ENCODE measurements around the gene DNAH1.

GRCh38 chr3:52328536-52329080, 12.5 kb downstream of the DNAH1 start:
- TF ChIP-seq TEAD4 (IDR thresholded peaks at IDR 0.05) (no peak), TAF1 (IDR thresholded peaks at IDR 0.05; ENCODE audit: low read depth) (no peak), USF1 (IDR thresholded peaks at IDR 0.05) (no peak), CEBPB (IDR thresholded peaks at IDR 0.05) (no peak), MAX (IDR thresholded peaks at IDR 0.05) (no peak), EP300 (IDR thresholded peaks at IDR 0.05; ENCODE audit: borderline replicate concordance) (no peak), RAD21 (IDR thresholded peaks at IDR 0.05; ENCODE audit: low read depth) (no peak), FOXM1 (IDR thresholded peaks at IDR 0.05; ENCODE audit: borderline replicate concordance, low read depth) (no peak), TCF12 (IDR thresholded peaks at IDR 0.05; ENCODE audit: low read depth) (no peak), ZBTB7A (IDR thresholded peaks at IDR 0.05; ENCODE audit: low read depth) (no peak)
- TF ChIP-seq, protein P1, sequence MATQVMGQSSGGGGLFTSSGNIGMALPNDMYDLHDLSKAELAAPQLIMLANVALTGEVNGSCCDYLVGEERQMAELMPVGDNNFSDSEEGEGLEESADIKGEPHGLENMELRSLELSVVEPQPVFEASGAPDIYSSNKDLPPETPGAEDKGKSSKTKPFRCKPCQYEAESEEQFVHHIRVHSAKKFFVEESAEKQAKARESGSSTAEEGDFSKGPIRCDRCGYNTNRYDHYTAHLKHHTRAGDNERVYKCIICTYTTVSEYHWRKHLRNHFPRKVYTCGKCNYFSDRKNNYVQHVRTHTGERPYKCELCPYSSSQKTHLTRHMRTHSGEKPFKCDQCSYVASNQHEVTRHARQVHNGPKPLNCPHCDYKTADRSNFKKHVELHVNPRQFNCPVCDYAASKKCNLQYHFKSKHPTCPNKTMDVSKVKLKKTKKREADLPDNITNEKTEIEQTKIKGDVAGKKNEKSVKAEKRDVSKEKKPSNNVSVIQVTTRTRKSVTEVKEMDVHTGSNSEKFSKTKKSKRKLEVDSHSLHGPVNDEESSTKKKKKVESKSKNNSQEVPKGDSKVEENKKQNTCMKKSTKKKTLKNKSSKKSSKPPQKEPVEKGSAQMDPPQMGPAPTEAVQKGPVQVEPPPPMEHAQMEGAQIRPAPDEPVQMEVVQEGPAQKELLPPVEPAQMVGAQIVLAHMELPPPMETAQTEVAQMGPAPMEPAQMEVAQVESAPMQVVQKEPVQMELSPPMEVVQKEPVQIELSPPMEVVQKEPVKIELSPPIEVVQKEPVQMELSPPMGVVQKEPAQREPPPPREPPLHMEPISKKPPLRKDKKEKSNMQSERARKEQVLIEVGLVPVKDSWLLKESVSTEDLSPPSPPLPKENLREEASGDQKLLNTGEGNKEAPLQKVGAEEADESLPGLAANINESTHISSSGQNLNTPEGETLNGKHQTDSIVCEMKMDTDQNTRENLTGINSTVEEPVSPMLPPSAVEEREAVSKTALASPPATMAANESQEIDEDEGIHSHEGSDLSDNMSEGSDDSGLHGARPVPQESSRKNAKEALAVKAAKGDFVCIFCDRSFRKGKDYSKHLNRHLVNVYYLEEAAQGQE (IDR thresholded peaks at IDR 0.05; ENCODE audit: low read depth), result no peak

Measured in Ishikawa (cell line).